ENCODE data around the gene MAN1C1.
A peak's percentile ranks its signal among the peaks of the same experiment; 100 is the strongest.

The MAN1C1 gene

GRCh38 chr1:25685938-25686665 lies 69.5 kb downstream of the MAN1C1 start:
- Histone ChIP-seq H3K27me3 (ENCODE audit: control insufficient read depth, insufficient read depth, low read length) (no peaks in the 10 kb centered on the region), H3K36me3 (ENCODE audit: control insufficient read depth, insufficient read depth, low read length) (no peaks in the 10 kb centered on the region), H3K4me3 (ENCODE audit: low read depth, low read length) (no peak overlapping the region), H3K4me1 (ENCODE audit: control insufficient read depth, insufficient read depth, low read length) (no peaks in the 10 kb centered on the region), H3K9me3 (ENCODE audit: control insufficient read depth, insufficient read depth, low read depth, low read length) (no peaks in the 10 kb centered on the region), H3K9ac (ENCODE audit: low read length) (no peak overlapping the region), H3K27ac (ENCODE audit: low read depth, low read length) (no peak overlapping the region)

GRCh38 chr1:25687221-25688017 lies 70.8 kb downstream of the MAN1C1 start:
- no peaks in the 10 kb centered on the region for H3K36me3 ChIP-seq (ENCODE audit: control insufficient read depth, insufficient read depth, low read length)
- H3K27me3 ChIP-seq (ENCODE audit: control insufficient read depth, insufficient read depth, low read length): no peaks in the 10 kb centered on the region
- no peaks in the 10 kb centered on the region for H3K9me3 ChIP-seq (ENCODE audit: control insufficient read depth, insufficient read depth, low read depth, low read length)
- H3K9ac ChIP-seq (ENCODE audit: low read length): no peak overlapping the region
- H3K4me3 ChIP-seq (ENCODE audit: low read depth, low read length): no peak overlapping the region
- no peak overlapping the region for H3K27ac ChIP-seq (ENCODE audit: low read depth, low read length)
- H3K4me1 ChIP-seq (ENCODE audit: control insufficient read depth, insufficient read depth, low read length): no peaks in the 10 kb centered on the region

GRCh38 chr1:25688390-25689119 lies 72.0 kb downstream of the MAN1C1 start:
- Histone ChIP-seq H3K9me3 (ENCODE audit: control insufficient read depth, insufficient read depth, low read depth, low read length) (no peaks in the 10 kb centered on the region), H3K27me3 (ENCODE audit: control insufficient read depth, insufficient read depth, low read length) (no peaks in the 10 kb centered on the region), H3K9ac (ENCODE audit: low read length) (no peak overlapping the region), H3K36me3 (ENCODE audit: control insufficient read depth, insufficient read depth, low read length) (no peaks in the 10 kb centered on the region), H3K4me1 (ENCODE audit: control insufficient read depth, insufficient read depth, low read length) (no peaks in the 10 kb centered on the region), H3K27ac (ENCODE audit: low read depth, low read length) (no peak overlapping the region), H3K4me3 (ENCODE audit: low read depth, low read length) (no peak overlapping the region)

DNA sequence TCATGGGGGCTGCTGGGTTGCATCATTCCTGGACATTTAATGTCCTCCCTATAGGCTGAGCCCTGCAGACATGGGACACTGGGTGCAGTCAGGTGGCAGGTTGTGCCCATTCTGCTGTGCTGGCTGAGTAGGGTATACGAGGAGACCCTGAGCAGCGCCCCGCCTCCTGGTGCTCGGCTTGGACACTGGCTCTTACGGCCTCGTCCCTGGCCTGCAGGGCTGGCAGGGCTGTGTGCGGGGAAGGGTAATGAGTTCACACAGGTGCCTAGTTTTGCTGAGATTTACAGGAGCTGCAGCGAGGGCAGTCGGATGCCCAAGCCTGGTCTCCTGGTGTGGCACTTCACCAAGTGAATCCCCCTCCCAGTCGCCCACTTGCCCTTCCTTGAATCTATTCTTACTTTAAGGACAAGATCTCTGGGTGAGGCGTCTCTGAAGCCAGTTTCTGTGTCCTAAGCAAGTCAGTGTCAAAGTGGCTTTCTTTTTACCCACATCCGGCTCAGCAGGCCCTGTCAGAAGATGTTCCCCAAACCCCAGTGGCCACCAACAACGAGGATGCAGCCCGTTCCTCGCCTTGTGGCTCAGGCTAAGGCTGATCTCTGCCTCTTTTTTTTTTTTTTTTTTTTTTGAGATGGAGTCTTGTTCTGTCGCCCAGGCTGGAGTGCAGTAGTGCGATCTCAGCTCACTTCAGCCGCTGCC lies 73.2 kb downstream of the MAN1C1 start:
- H3K27ac ChIP-seq (ENCODE audit: low read depth, low read length): no peak overlapping the region
- no peaks in the 10 kb centered on the region for H3K27me3 ChIP-seq (ENCODE audit: control insufficient read depth, insufficient read depth, low read length)
- peaks cover 2% of the 10 kb centered on the region for H3K4me1 ChIP-seq (ENCODE audit: control insufficient read depth, insufficient read depth, low read length)
- no peak overlapping the region for H3K9ac ChIP-seq (ENCODE audit: low read length)
- H3K9me3 ChIP-seq (ENCODE audit: control insufficient read depth, insufficient read depth, low read depth, low read length): no peaks in the 10 kb centered on the region
- H3K36me3 ChIP-seq (ENCODE audit: control insufficient read depth, insufficient read depth, low read length): no peaks in the 10 kb centered on the region
- H3K4me3 ChIP-seq (ENCODE audit: low read depth, low read length): no peak overlapping the region

DNA sequence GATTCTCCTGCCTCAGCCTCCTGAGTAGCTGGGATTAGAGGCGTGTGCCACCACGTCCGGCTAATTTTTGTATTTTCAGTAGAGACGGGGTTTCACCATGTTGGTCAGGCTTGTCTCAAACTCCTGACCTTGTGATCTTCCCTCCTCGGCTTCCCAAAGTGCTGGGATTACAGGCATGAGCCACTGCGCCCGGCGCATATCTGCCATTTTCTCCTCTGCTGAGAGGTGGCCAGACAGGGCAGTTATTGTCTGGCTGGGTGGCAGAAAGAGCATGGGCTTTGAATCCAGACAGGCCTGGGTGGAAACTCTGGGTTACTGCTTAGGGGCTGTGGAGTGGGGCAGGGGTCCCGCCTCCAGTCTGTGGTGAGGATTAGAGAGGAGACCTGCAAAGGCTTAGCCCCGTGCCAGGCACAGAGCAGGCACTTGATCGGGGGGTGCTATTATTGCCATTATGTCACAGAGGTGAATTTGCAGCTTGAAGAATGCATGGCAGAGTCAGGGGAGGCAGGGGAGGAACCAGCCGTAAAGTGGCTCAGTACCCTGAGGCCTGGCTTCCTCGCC lies 73.9 kb downstream of the MAN1C1 start:
- no peak overlapping the region for H3K4me3 ChIP-seq (ENCODE audit: low read depth, low read length)
- H3K27me3 ChIP-seq (ENCODE audit: control insufficient read depth, insufficient read depth, low read length): no peaks in the 10 kb centered on the region
- H3K4me1 ChIP-seq (ENCODE audit: control insufficient read depth, insufficient read depth, low read length): peaks cover 9% of the 10 kb centered on the region
- no peak overlapping the region for H3K9ac ChIP-seq (ENCODE audit: low read length)
- no peaks in the 10 kb centered on the region for H3K36me3 ChIP-seq (ENCODE audit: control insufficient read depth, insufficient read depth, low read length)
- no peaks in the 10 kb centered on the region for H3K9me3 ChIP-seq (ENCODE audit: control insufficient read depth, insufficient read depth, low read depth, low read length)
- no peak overlapping the region for H3K27ac ChIP-seq (ENCODE audit: low read depth, low read length)

DNA sequence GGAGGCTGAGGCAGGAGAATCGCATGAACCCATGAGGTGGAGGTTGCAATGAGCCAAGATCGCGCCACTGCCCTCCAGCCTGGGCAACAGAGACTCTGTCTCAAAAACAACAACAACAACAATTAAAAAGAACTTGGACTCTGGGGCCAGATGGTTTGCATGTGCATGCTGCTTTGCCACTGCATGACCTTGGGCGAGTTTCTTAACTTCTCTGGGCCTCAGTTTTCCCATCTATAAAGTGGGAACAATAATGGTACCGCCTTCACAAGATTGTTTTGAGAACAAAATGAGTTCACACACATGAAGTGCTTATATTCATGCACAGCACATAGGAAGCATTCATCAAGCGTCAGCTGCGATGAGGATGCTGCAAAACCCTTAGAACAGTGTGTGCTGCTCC lies 74.6 kb downstream of the MAN1C1 start:
- Histone ChIP-seq H3K9ac (ENCODE audit: low read length) (no peak overlapping the region), H3K27me3 (ENCODE audit: control insufficient read depth, insufficient read depth, low read length) (no peaks in the 10 kb centered on the region), H3K4me1 (ENCODE audit: control insufficient read depth, insufficient read depth, low read length) (peaks cover 16% of the 10 kb centered on the region), H3K9me3 (ENCODE audit: control insufficient read depth, insufficient read depth, low read depth, low read length) (no peaks in the 10 kb centered on the region), H3K27ac (ENCODE audit: low read depth, low read length) (no peak overlapping the region), H3K4me3 (ENCODE audit: low read depth, low read length) (no peak overlapping the region), H3K36me3 (ENCODE audit: control insufficient read depth, insufficient read depth, low read length) (no peaks in the 10 kb centered on the region)

DNA sequence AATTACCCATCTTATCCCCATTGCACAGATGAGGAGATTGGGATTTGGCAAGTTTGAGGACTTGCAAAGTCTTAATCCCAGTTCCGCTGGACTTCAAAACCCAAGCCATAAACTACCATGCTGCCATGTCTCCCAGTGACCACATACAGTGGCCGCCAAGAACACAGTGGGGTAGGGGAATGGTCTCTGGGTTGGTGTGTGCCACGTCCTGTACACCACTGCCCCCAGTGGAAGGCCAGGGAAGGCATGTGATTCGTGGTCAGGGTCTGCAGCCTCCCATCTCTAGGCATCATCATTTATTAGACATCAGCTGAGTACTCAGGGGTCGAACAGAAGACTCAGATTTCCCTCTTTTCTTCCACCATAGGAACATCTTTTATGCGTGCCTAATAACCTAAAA lies 76.0 kb downstream of the MAN1C1 start:
- H3K27me3 ChIP-seq (ENCODE audit: control insufficient read depth, insufficient read depth, low read length): no peaks in the 10 kb centered on the region
- peaks cover 24% of the 10 kb centered on the region for H3K4me1 ChIP-seq (ENCODE audit: control insufficient read depth, insufficient read depth, low read length)
- no peaks in the 10 kb centered on the region for H3K36me3 ChIP-seq (ENCODE audit: control insufficient read depth, insufficient read depth, low read length)
- no peak overlapping the region for H3K9ac ChIP-seq (ENCODE audit: low read length)
- H3K4me3 ChIP-seq (ENCODE audit: low read depth, low read length): no peak overlapping the region
- no peak overlapping the region for H3K27ac ChIP-seq (ENCODE audit: low read depth, low read length)
- no peaks in the 10 kb centered on the region for H3K9me3 ChIP-seq (ENCODE audit: control insufficient read depth, insufficient read depth, low read depth, low read length)

DNA sequence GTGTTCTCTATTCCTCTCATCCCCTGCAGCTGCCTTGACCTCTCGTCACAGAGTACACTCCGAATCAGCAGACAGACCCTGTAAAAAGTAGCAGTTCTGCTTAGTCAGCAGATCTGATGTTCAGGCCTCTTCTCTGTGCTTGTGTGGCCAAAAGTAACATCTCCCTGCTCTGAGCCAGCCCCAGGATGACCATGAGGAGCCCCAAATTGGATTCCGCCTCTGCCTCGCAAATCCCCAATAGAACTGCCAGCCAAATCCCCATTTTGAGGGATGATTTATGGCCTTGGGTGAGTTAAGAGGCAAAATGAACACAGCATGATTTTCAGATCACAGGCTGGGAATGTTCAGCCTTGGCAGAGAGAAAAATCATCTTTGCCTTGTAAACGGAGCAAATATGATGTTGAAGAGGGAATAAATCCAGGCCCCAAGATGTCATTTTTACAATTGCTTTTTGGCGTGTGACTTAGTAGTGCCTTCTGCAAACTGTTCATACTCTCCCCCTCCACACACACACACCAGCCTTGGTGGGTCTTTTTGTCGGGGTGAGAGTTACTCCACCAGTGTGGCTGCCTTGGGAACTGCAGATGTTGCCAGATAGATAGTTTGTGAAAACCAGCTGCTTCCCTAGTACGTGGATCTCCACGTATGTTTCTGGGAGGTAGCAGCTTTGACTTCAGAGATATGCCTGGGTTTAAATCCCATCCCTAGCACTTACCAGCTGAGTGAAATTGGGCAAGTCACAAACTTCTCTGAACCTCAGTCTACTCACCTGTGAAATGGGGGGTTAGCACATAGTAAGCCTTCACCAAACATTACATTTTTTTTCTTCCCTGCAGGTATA lies 77.8 kb downstream of the MAN1C1 start:
- H3K4me1 ChIP-seq (ENCODE audit: control insufficient read depth, insufficient read depth, low read length): peaks cover 31% of the 10 kb centered on the region
- no peak overlapping the region for H3K4me3 ChIP-seq (ENCODE audit: low read depth, low read length)
- no peaks in the 10 kb centered on the region for H3K9me3 ChIP-seq (ENCODE audit: control insufficient read depth, insufficient read depth, low read depth, low read length)
- H3K27me3 ChIP-seq (ENCODE audit: control insufficient read depth, insufficient read depth, low read length): no peaks in the 10 kb centered on the region
- no peak overlapping the region for H3K9ac ChIP-seq (ENCODE audit: low read length)
- no peak overlapping the region for H3K27ac ChIP-seq (ENCODE audit: low read depth, low read length)
- no peaks in the 10 kb centered on the region for H3K36me3 ChIP-seq (ENCODE audit: control insufficient read depth, insufficient read depth, low read length)

GRCh38 chr1:25695090-25695770 lies 78.6 kb downstream of the MAN1C1 start:
- Histone ChIP-seq H3K4me1 (ENCODE audit: control insufficient read depth, insufficient read depth, low read length) (peaks cover 39% of the 10 kb centered on the region), H3K4me3 (ENCODE audit: low read depth, low read length) (no peak overlapping the region), H3K9ac (ENCODE audit: low read length) (peak overlapping the region; percentile 40), H3K27ac (ENCODE audit: low read depth, low read length) (peak overlapping the region; percentile 7; the same call in 1 of the 2 replicates), H3K27me3 (ENCODE audit: control insufficient read depth, insufficient read depth, low read length) (no peaks in the 10 kb centered on the region), H3K36me3 (ENCODE audit: control insufficient read depth, insufficient read depth, low read length) (no peaks in the 10 kb centered on the region), H3K9me3 (ENCODE audit: control insufficient read depth, insufficient read depth, low read depth, low read length) (no peaks in the 10 kb centered on the region)
